Panc1 (cell line): ENCODE results near the gene ANKRD13C. TPM values are rescaled to one million over a fixed set of nuclear protein-coding genes. Genes with fewer than 3 reads are reported as not detected.

ENCODE experiments used
- ATAC-seq: fragments of 200-7000 bp; cut with Tn5 transposase; 2 replicates; pipeline ENCODE4 v1.9.1; 2020; ENCODE audit warnings: mild to moderate bottlenecking, moderate library complexity
- BruUV-seq: library from RNA; stranded (reverse); fragments of 400-500 nt; replicated peaks from 2 replicates; lab custom pipeline; 2021; lab: Mats Ljungman, UMichigan
- CTCF ChIA-PET: fragments of 300-600 bp; sonication (Branson Sonifier 250); formaldehyde crosslinking; loops from one replicate; lab custom pipeline; 2022; ENCODE audit warnings: antibody characterized with exemption; lab: Charles Lee
- POLR2A ChIA-PET: fragments of 300-600 bp; sonication (Branson Sonifier 250); formaldehyde crosslinking; loops from one replicate; lab custom pipeline; 2022; ENCODE audit warnings: antibody characterized with exemption; lab: Charles Lee
- DNase-seq: peaks from one replicate; pipeline ENCODE4 v3.0.0-alpha.2; 2010; ENCODE audit warnings: low read depth, low spot score
- H3K27ac ChIP-seq: 2 replicates; pipeline ENCODE4 v1.5.1; 2011; ENCODE audit warnings: mild to moderate bottlenecking, low read length, inconsistent platforms
- H3K27me3 ChIP-seq: fragments of 200-500 bp; sonication (Bioruptor generic); 2 replicates; pipeline ENCODE4 v1.6.0; 2014; ENCODE audit warnings: low read length, inconsistent platforms; ENCODE audit not compliant: control insufficient read depth, insufficient read depth
- H3K36me3 ChIP-seq: fragments of 200-500 bp; sonication (Bioruptor generic); 2 replicates; pipeline ENCODE4 v1.5.1; 2014; ENCODE audit warnings: inconsistent platforms, mild to moderate bottlenecking, low read length, moderate library complexity; ENCODE audit not compliant: control insufficient read depth, insufficient read depth
- H3K4me1 ChIP-seq: 2 replicates; pipeline ENCODE4 v1.5.1; 2011; ENCODE audit warnings: inconsistent platforms, mild to moderate bottlenecking, low read length, moderate library complexity; ENCODE audit not compliant: control insufficient read depth, insufficient read depth
- H3K4me3 ChIP-seq, 2 experiments: 2 replicates each; pipeline ENCODE4 v1.5.1; 2011 to 2012; ENCODE audit warnings: low read depth in 2 of 2, low read length in 2 of 2, mild to moderate bottlenecking in 2 of 2, inconsistent platforms in 1 of 2, moderate library complexity in 1 of 2
- H3K9me3 ChIP-seq: fragments of 200-500 bp; sonication (Bioruptor generic); 2 replicates; pipeline ENCODE4 v1.5.1; 2014; ENCODE audit warnings: low read depth, mild to moderate bottlenecking, inconsistent platforms, low read length, moderate library complexity; ENCODE audit not compliant: control insufficient read depth, insufficient read depth
- POLR2AphosphoS5 ChIP-seq: IDR thresholded peaks from 2 replicates; pipeline ENCODE4 v1.6.1; 2012; ENCODE audit warnings: mild to moderate bottlenecking, low read depth, low read length, moderate library complexity
- SIN3A ChIP-seq: IDR thresholded peaks from 2 replicates; pipeline ENCODE4 v1.6.1; 2012; ENCODE audit warnings: low read depth, mild to moderate bottlenecking, low read length, moderate library complexity, borderline replicate concordance; ENCODE audit not compliant: insufficient read depth
- TCF7L2 ChIP-seq: IDR thresholded peaks from 2 replicates; pipeline ENCODE4 v1.6.1; 2011; ENCODE audit warnings: mild to moderate bottlenecking, low read depth, low read length, inconsistent platforms
- in situ Hi-C: cut with HindIII; loops from 2 replicates; pipeline ENCODE4 v1.10.0; 2016; ENCODE audit warnings: low sequenced_read_pairs, low pct_unique_long_range_greater_than_20kb
- intact Hi-C: fragments of 100-400 bp; cut with micrococcal nuclease; formaldehyde crosslinking; loops from one replicate; pipeline ENCODE4 v1.10.0; 2022; ENCODE audit not compliant: unreplicated experiment
- total RNA-seq: library from RNA; stranded (reverse); gene quantifications from one replicate; pipeline ENCODE4 v1.2.1, GENCODE V29; 2021; ENCODE audit not compliant: unreplicated experiment
- TF ChIP-seq, protein P1 (sequence below): fragments of 450-650 bp; IDR thresholded peaks from 2 replicates; pipeline ENCODE4 v1.5.1; 2017; ENCODE audit warnings: mild to moderate bottlenecking
- TF ChIP-seq, protein P2 (sequence below), 2 experiments: IDR thresholded peaks; 2 replicates each; pipeline ENCODE4 v1.6.1; 2011 to 2012; ENCODE audit warnings: low read depth in 2 of 2, control low read depth in 1 of 2, low read length in 1 of 2, mild to moderate bottlenecking in 1 of 2, moderate library complexity in 1 of 2; ENCODE audit not compliant: insufficient read depth in 1 of 2

The ANKRD13C gene
- total RNA-seq, 1 experiment from 2014 or later: 20.7 TPM

DNA sequence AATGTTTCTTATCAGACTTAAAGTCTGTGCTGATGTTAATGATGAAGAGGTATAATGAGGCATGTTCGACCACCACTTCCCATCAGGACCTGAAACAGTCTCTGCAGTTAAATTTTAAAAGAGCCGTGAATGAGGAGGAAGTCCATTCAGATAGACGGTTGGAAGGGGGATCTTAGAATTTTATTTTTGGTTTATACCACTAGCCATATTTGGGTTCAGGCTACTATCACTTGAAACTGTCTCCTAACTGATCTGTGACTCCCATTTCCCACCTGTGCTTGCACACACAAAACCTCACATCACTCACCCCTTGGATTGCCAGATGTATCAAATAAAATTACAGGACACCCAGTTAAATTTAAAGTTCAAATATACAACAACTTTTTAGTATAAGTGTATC is 9.9 kb upstream of the ANKRD13C start:
- Histone ChIP-seq H3K36me3 (no peaks in the 10 kb centered on the region), H3K9me3 (no peaks in the 10 kb centered on the region), H3K4me1 (no peaks in the 10 kb centered on the region), H3K27me3 (no peaks in the 10 kb centered on the region), H3K27ac (no peak overlapping the region), H3K4me3 (no peak overlapping the region)
- intact Hi-C loops: no loop called here
- no TSS peak for BruUV-seq
- DNase-seq (no peak), ATAC-seq (no peak)
- TF ChIP-seq SIN3A (no peak), POLR2AphosphoS5 (no peak), TCF7L2 (no peak)
- TF ChIP-seq, protein P1, sequence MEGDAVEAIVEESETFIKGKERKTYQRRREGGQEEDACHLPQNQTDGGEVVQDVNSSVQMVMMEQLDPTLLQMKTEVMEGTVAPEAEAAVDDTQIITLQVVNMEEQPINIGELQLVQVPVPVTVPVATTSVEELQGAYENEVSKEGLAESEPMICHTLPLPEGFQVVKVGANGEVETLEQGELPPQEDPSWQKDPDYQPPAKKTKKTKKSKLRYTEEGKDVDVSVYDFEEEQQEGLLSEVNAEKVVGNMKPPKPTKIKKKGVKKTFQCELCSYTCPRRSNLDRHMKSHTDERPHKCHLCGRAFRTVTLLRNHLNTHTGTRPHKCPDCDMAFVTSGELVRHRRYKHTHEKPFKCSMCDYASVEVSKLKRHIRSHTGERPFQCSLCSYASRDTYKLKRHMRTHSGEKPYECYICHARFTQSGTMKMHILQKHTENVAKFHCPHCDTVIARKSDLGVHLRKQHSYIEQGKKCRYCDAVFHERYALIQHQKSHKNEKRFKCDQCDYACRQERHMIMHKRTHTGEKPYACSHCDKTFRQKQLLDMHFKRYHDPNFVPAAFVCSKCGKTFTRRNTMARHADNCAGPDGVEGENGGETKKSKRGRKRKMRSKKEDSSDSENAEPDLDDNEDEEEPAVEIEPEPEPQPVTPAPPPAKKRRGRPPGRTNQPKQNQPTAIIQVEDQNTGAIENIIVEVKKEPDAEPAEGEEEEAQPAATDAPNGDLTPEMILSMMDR: no peak
- TF ChIP-seq, protein P2, sequence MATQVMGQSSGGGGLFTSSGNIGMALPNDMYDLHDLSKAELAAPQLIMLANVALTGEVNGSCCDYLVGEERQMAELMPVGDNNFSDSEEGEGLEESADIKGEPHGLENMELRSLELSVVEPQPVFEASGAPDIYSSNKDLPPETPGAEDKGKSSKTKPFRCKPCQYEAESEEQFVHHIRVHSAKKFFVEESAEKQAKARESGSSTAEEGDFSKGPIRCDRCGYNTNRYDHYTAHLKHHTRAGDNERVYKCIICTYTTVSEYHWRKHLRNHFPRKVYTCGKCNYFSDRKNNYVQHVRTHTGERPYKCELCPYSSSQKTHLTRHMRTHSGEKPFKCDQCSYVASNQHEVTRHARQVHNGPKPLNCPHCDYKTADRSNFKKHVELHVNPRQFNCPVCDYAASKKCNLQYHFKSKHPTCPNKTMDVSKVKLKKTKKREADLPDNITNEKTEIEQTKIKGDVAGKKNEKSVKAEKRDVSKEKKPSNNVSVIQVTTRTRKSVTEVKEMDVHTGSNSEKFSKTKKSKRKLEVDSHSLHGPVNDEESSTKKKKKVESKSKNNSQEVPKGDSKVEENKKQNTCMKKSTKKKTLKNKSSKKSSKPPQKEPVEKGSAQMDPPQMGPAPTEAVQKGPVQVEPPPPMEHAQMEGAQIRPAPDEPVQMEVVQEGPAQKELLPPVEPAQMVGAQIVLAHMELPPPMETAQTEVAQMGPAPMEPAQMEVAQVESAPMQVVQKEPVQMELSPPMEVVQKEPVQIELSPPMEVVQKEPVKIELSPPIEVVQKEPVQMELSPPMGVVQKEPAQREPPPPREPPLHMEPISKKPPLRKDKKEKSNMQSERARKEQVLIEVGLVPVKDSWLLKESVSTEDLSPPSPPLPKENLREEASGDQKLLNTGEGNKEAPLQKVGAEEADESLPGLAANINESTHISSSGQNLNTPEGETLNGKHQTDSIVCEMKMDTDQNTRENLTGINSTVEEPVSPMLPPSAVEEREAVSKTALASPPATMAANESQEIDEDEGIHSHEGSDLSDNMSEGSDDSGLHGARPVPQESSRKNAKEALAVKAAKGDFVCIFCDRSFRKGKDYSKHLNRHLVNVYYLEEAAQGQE (IDR thresholded peaks at IDR 0.05; ENCODE audit: insufficient read depth in 1 of 2, low read depth in 2 of 2, low read length in 1 of 2): no peak
- POLR2A ChIA-PET: no interaction called here
- in situ Hi-C loops: no loop called here
- CTCF ChIA-PET: no interaction called here

DNA sequence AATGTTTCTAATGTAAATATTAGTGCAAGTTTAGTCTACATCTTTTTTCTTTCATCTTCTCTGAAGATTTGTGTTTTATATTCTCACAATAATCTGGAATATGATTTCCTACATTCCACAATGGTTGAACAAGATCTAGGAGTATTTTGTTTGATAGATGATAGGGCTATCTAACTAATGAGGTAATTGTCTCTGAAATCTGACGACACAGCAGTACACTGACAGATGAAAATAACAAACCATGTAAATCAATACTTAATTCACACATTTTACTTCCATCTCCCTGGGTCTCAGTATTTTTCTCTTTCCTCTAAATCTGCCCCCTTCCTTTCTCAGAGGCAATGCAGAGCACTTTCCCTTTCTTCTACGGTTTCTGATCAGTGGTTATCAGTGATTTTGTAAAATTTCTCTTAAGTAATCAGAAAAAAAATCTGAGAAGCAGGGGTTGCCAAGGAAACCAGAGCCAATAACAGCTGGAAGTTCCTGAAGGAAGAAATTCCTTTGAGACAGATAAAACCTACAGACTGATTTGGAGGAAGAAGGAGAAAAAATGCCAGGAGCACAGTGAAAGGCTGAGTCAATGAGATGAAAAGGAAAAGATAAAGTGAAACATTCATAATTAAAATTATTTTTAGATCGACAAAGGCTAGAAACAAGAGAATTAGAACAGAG is 7.3 kb upstream of the ANKRD13C start:
- in situ Hi-C loops: no loop called here
- BruUV-seq: no TSS peak
- Histone ChIP-seq H3K27ac (no peak overlapping the region), H3K36me3 (no peaks in the 10 kb centered on the region), H3K4me3 (no peak overlapping the region), H3K27me3 (no peaks in the 10 kb centered on the region), H3K9me3 (no peaks in the 10 kb centered on the region), H3K4me1 (no peaks in the 10 kb centered on the region)
- DNase-seq (no peak), ATAC-seq (no peak)
- ChIA-PET POLR2A (no interaction called here), CTCF (no interaction called here)
- TF ChIP-seq, protein P2 (IDR thresholded peaks at IDR 0.05; ENCODE audit: insufficient read depth in 1 of 2, low read depth in 2 of 2, low read length in 1 of 2): no peak
- no peak for TF ChIP-seq SIN3A
- intact Hi-C loops: no loop called here
